GM12891 (cell line): ENCODE measurements around the gene LY6G6F.

ENCODE experiments used
- PAX5 ChIP-seq: IDR thresholded peaks from 2 replicates; pipeline ENCODE4 v1.6.1; 2011; ENCODE audit warnings: low read length, moderate library complexity, mild to moderate bottlenecking; ENCODE audit not compliant: insufficient read depth, severe bottlenecking
- POLR2A ChIP-seq: IDR thresholded peaks from 2 replicates; pipeline ENCODE4 v1.6.1; 2011; ENCODE audit warnings: low read depth, low read length, control low read depth
- POLR2AphosphoS5 ChIP-seq: IDR thresholded peaks from 2 replicates; pipeline ENCODE4 v1.6.1; 2011; ENCODE audit warnings: low read depth, low read length, control low read depth
- POU2F2 ChIP-seq: IDR thresholded peaks from 2 replicates; pipeline ENCODE4 v1.6.1; 2011; ENCODE audit warnings: low read depth, mild to moderate bottlenecking, control low read depth, low read length, moderate library complexity
- SPI1 ChIP-seq: IDR thresholded peaks from 2 replicates; pipeline ENCODE4 v1.6.1; 2011; ENCODE audit warnings: low read depth, low read length, control low read depth
- TAF1 ChIP-seq: IDR thresholded peaks from 2 replicates; pipeline ENCODE4 v1.6.1; 2011; ENCODE audit warnings: low read depth, low read length, control low read depth

DNA sequence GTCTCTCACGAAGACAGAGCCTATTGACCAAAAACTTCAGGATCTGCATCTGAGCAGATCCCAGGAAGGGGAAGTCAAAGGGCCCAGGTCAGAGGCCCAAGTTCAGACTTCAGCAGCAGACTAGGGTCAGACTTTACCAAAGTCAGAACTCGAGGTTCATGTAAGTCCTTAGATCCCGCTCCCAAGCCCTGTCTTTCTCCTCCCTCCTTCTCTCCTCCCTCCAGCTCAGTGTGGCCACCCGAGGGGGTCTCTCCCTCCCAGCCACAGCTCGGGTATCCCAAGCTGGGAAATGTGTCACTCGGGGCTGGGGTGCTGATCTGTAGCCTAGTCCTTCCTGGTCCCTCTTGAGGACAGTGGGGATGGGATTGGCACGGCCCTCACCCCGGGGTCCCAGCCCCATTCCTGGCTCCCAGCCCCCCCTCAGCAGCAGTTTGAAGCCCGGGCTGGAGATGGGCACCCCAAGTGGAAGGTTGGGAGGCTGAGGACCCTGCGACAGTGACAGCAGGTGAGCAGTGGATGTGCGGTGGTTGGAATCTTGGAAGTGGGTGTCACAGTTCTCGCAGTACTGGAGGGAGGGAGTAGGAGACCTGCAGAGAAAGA lies 44.4 kb upstream of the LY6G6F start:
- TF ChIP-seq POLR2AphosphoS5 (no peak), POLR2A (no peak), TAF1 (no peak), SPI1 (no peak), PAX5 (no peak), POU2F2 (no peak)
